ENCODE results near the gene TIMM23B. TPM values are rescaled to one million over a fixed set of nuclear protein-coding genes. Genes with fewer than 3 reads are reported as not detected.

Gene TIMM23B
- 5.4 and 13.7 TPM in 2 replicates for total RNA-seq

GRCh38 chr10:49941447-49942338 is at the start of gene TIMM23B, which contains the start of gene PARG:
Gene TIMM23B (plus strand): TSS chr10:49942053. CDS start chr10:49942195, 142 bp downstream.
Gene PARG (minus strand): TSS chr10:49942027. CDS start chr10:49941725, 302 bp downstream.

GRCh38 chr10:49988376-49988775 is 46.5 kb downstream of the TIMM23B start, which contains the start of gene AGAP6:
Gene AGAP6 (plus strand): TSS chr10:49988406. CDS start chr10:49988716, 310 bp downstream.

Other genes with a start within 250 kb of the TIMM23B start
- gene OGDHL, start 179.7 kb upstream of the TIMM23B start, total RNA-seq = 0.09 and 0.82 TPM in 2 replicates
- 10.9 and 13.7 TPM in 2 replicates for gene PARG, start within 50 bp of the TIMM23B start, total RNA-seq
- 1.6 and 2.1 TPM in 2 replicates for gene AGAP6, start 46.4 kb downstream of the TIMM23B start, total RNA-seq
- gene WASHC2A, start 125.9 kb downstream of the TIMM23B start, total RNA-seq = 27.2 and 35.9 TPM in 2 replicates